HEK293 (cell line): ENCODE data around the gene BMP10.

ENCODE experiments used
- CTCF ChIP-seq: fragments of 450-650 bp; formaldehyde crosslinking; IDR thresholded peaks from 2 replicates; pipeline ENCODE4 v1.5.1; 2016; ENCODE audit warnings: missing biosample characterization, missing genetic modification characterization
- KLF16 ChIP-seq: fragments of 450-650 bp; formaldehyde crosslinking; IDR thresholded peaks from 2 replicates; pipeline ENCODE4 v1.5.1; 2017; ENCODE audit warnings: missing biosample characterization, missing genetic modification characterization
- PRDM6 ChIP-seq: fragments of 450-650 bp; formaldehyde crosslinking; IDR thresholded peaks from 2 replicates; pipeline ENCODE4 v1.5.1; 2017; ENCODE audit warnings: missing biosample characterization, missing genetic modification characterization
- ZNF140 ChIP-seq: fragments of 450-650 bp; formaldehyde crosslinking; IDR thresholded peaks from 2 replicates; pipeline ENCODE4 v1.5.1; 2016; ENCODE audit warnings: missing biosample characterization, missing genetic modification characterization

- TF ChIP-seq CTCF (tag by site-specific recombination) (no peak), ZNF140 (tag by site-specific recombination) (no peak), KLF16 (no peak), PRDM6 (tag by site-specific recombination) (no peak)
These were observed 32.6 kb downstream of the BMP10 start for GRCh38 chr2:68838641-68839040.
